Transverse colon (tissue), 3 donors: ENCODE measurements around the gene OR5B2.

Experiments
- POLR2A ChIP-seq: fragments of 450-650 bp; IDR thresholded peaks from one replicate; pipeline ENCODE4 v1.6.1; 2016; ENCODE audit warnings: antibody characterized with exemption, mild to moderate bottlenecking, moderate library complexity
- TF ChIP-seq, protein P1 (sequence below), 5 experiments: fragments of 200-600 bp in 3 of 5; fragments of 450-650 bp in 2 of 5; sonication (generic) in 3 of 5; IDR thresholded peaks; 1 replicate in 2 of 5; 2 replicates in 3 of 5; pipeline ENCODE4 v1.5.1; 2016 to 2017; ENCODE audit warnings: antibody characterized with exemption in 5 of 5, inconsistent platforms in 3 of 5, mild to moderate bottlenecking in 2 of 5, moderate library complexity in 1 of 5

DNA sequence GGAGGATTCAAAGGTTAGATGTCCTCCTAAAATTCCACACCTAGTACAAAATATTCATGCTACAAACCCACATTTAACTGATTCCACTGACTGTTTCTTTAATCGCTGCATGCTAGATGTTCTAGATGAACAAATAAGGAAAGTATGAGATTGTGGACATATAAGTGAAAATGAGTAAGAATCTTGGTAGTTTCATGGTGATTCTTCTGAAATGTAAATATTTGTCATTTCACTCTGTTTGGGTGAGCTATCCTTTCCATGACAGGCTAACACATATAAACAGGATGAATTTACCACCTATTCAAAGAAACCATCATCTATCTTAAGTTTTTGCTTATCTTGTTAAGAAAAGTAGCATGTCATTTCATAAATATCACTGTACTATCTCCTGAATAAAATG, 36.0 kb downstream of the OR5B2 start:
- TF ChIP-seq, protein P1, sequence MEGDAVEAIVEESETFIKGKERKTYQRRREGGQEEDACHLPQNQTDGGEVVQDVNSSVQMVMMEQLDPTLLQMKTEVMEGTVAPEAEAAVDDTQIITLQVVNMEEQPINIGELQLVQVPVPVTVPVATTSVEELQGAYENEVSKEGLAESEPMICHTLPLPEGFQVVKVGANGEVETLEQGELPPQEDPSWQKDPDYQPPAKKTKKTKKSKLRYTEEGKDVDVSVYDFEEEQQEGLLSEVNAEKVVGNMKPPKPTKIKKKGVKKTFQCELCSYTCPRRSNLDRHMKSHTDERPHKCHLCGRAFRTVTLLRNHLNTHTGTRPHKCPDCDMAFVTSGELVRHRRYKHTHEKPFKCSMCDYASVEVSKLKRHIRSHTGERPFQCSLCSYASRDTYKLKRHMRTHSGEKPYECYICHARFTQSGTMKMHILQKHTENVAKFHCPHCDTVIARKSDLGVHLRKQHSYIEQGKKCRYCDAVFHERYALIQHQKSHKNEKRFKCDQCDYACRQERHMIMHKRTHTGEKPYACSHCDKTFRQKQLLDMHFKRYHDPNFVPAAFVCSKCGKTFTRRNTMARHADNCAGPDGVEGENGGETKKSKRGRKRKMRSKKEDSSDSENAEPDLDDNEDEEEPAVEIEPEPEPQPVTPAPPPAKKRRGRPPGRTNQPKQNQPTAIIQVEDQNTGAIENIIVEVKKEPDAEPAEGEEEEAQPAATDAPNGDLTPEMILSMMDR (IDR thresholded peaks at IDR 0.05) = no peak
- no peak for TF ChIP-seq POLR2A
